ENCODE data around the gene PRR19. TPM values are rescaled to one million over a fixed set of nuclear protein-coding genes. Genes with fewer than 3 reads are reported as not detected.

Gene PRR19
- total RNA-seq, 1 experiment from 2014 or later = not detected

DNA sequence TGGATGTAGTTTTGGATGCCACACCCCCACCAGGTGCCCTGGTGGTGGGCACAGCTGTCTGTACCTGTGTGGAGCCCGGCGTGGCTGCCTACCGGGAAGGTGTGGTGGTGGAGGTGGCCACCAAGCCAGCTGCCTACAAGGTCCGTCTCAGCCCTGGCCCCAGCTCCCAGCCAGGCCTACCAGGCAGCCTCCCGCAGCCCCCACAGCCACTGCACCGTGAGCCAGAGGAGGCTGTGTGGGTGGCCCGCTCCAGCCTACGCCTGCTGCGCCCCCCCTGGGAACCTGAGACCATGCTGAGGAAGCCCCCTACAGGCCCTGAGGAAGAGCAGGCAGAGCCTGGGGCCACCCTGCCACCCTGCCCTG is 29.4 kb upstream of the PRR19 start:
- no peaks in the 10 kb centered on the region for H3K36me3 ChIP-seq (ENCODE audit: low read depth, low read length)
- ChIA-PET POLR2A (ENCODE audit: unreplicated experiment) (no interaction called here), CTCF (no interaction called here)
- no peaks in the 10 kb centered on the region for H3K9me2 ChIP-seq (replicated peaks; ENCODE audit: low read length)
- ATAC-seq = no peak
- TF ChIP-seq, protein P1, sequence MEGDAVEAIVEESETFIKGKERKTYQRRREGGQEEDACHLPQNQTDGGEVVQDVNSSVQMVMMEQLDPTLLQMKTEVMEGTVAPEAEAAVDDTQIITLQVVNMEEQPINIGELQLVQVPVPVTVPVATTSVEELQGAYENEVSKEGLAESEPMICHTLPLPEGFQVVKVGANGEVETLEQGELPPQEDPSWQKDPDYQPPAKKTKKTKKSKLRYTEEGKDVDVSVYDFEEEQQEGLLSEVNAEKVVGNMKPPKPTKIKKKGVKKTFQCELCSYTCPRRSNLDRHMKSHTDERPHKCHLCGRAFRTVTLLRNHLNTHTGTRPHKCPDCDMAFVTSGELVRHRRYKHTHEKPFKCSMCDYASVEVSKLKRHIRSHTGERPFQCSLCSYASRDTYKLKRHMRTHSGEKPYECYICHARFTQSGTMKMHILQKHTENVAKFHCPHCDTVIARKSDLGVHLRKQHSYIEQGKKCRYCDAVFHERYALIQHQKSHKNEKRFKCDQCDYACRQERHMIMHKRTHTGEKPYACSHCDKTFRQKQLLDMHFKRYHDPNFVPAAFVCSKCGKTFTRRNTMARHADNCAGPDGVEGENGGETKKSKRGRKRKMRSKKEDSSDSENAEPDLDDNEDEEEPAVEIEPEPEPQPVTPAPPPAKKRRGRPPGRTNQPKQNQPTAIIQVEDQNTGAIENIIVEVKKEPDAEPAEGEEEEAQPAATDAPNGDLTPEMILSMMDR (conservative IDR thresholded peaks at IDR 0.05; ENCODE audit: low read depth, low read length) = no peak
- TF ChIP-seq EZH2phosphoT487 (IDR thresholded peaks at IDR 0.05; ENCODE audit: borderline replicate concordance, low read length) (no peak), EZH2 (IDR thresholded peaks at IDR 0.05; ENCODE audit: low read length, unreplicated experiment) (no peak)
- intact Hi-C loops (cut with micrococcal nuclease) = no loop called here
- BruUV-seq (replicated peaks) = no TSS peak
- H3K9me3 ChIP-seq (ENCODE audit: low read length) = no peaks in the 10 kb centered on the region
- H3K27ac ChIP-seq (ENCODE audit: low read length) = no peak overlapping the region
- no peaks in the 10 kb centered on the region for H3F3A ChIP-seq (ENCODE audit: low read length, unreplicated experiment)
- H3K4me2 ChIP-seq (ENCODE audit: low read length) = no peak overlapping the region
- no peak overlapping the region for H2AFZ ChIP-seq (ENCODE audit: low read length)
- H3K79me2 ChIP-seq (ENCODE audit: low read length) = peaks cover 26% of the 10 kb centered on the region
- H4K20me1 ChIP-seq (ENCODE audit: low read length) = no peaks in the 10 kb centered on the region
- no peaks in the 10 kb centered on the region for H3K27me3 ChIP-seq (ENCODE audit: low read length)
- H3K9ac ChIP-seq (ENCODE audit: low read length) = no peak overlapping the region
- H3K4me3 ChIP-seq (ENCODE audit: low read length) = no peak overlapping the region
- DNase-seq = no peak
- peaks cover 20% of the 10 kb centered on the region for H3K4me1 ChIP-seq (ENCODE audit: insufficient read depth, low read length)

DNA sequence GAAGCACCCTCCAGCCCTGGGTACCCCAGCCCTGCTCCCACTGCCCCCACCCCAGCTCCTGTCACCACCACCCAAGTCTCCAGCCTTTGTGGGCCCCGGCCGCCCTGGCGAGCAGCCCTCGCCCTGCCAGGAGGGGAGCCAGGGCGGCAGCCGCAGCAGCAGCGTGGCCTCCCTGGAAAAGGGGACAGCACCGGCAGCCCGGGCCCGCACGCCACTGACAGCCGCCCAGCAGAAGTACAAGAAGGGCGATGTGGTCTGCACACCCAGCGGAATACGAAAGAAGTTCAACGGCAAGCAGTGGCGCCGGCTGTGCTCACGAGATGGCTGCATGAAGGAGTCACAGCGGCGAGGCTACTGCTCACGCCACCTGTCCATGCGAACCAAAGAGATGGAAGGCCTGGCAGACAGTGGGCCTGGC is 28.9 kb upstream of the PRR19 start:
- BruUV-seq (replicated peaks) = no TSS peak
- Histone ChIP-seq H3K9me3 (ENCODE audit: low read length) (no peaks in the 10 kb centered on the region), H3K36me3 (ENCODE audit: low read depth, low read length) (no peaks in the 10 kb centered on the region), H3F3A (ENCODE audit: low read length, unreplicated experiment) (no peaks in the 10 kb centered on the region), H3K9me2 (replicated peaks; ENCODE audit: low read length) (no peaks in the 10 kb centered on the region), H3K27ac (ENCODE audit: low read length) (no peak overlapping the region), H3K4me2 (ENCODE audit: low read length) (no peak overlapping the region), H3K4me3 (ENCODE audit: low read length) (no peak overlapping the region), H3K79me2 (ENCODE audit: low read length) (peaks cover 26% of the 10 kb centered on the region), H3K27me3 (ENCODE audit: low read length) (no peaks in the 10 kb centered on the region), H2AFZ (ENCODE audit: low read length) (no peak overlapping the region), H3K9ac (ENCODE audit: low read length) (no peak overlapping the region), H4K20me1 (ENCODE audit: low read length) (no peaks in the 10 kb centered on the region), H3K4me1 (ENCODE audit: insufficient read depth, low read length) (peaks cover 17% of the 10 kb centered on the region)
- CTCF ChIA-PET = no interaction called here
- TF ChIP-seq EZH2phosphoT487 (IDR thresholded peaks at IDR 0.05; ENCODE audit: borderline replicate concordance, low read length) (no peak), EZH2 (IDR thresholded peaks at IDR 0.05; ENCODE audit: low read length, unreplicated experiment) (no peak)
- TF ChIP-seq, protein P1 (conservative IDR thresholded peaks at IDR 0.05; ENCODE audit: low read depth, low read length) = no peak
- DNase-seq = no peak
- intact Hi-C loops (cut with micrococcal nuclease) = no loop called here
- POLR2A ChIA-PET (ENCODE audit: unreplicated experiment) = no interaction called here
- ATAC-seq = no peak

DNA sequence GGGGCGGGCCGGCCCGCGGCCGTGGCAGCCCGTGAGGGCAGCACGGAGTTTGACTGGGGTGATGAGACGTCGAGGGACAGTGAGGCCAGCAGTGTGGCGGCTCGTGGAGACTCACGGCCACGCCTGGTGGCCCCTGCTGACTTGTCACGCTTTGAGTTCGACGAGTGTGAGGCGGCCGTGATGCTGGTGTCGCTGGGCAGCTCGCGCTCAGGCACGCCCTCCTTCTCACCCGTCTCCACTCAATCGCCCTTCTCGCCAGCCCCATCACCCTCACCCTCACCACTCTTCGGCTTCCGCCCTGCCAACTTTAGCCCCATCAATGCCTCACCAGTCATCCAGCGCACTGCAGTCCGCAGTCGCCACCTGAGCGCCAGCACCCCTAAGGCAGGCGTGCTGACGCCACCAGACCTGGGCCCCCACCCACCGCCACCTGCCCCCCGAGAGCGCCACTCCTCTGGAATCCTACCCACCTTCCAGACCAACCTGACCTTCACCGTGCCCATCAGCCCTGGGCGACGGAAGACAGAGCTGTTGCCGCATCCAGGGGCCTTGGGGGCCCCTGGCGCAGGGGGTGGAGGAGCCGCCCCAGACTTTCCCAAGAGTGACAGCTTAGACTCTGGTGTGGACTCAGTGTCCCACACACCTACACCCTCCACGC is 28.4 kb upstream of the PRR19 start:
- ChIA-PET POLR2A (ENCODE audit: unreplicated experiment) (no interaction called here), CTCF (no interaction called here)
- Histone ChIP-seq H3K27ac (ENCODE audit: low read length) (no peak overlapping the region), H3K9ac (ENCODE audit: low read length) (no peak overlapping the region), H3K27me3 (ENCODE audit: low read length) (no peaks in the 10 kb centered on the region), H4K20me1 (ENCODE audit: low read length) (no peaks in the 10 kb centered on the region), H3K79me2 (ENCODE audit: low read length) (peaks cover 26% of the 10 kb centered on the region), H3K9me3 (ENCODE audit: low read length) (no peaks in the 10 kb centered on the region), H3K4me3 (ENCODE audit: low read length) (no peak overlapping the region), H3F3A (ENCODE audit: low read length, unreplicated experiment) (no peaks in the 10 kb centered on the region), H3K4me1 (ENCODE audit: insufficient read depth, low read length) (peaks cover 17% of the 10 kb centered on the region), H3K36me3 (ENCODE audit: low read depth, low read length) (no peaks in the 10 kb centered on the region), H3K9me2 (replicated peaks; ENCODE audit: low read length) (no peaks in the 10 kb centered on the region), H2AFZ (ENCODE audit: low read length) (no peak overlapping the region), H3K4me2 (ENCODE audit: low read length) (no peak overlapping the region)
- intact Hi-C loops (cut with micrococcal nuclease) = no loop called here
- no TSS peak for BruUV-seq (replicated peaks)
- DNase-seq (no peak), ATAC-seq (no peak)
- TF ChIP-seq EZH2 (IDR thresholded peaks at IDR 0.05; ENCODE audit: low read length, unreplicated experiment) (no peak), EZH2phosphoT487 (IDR thresholded peaks at IDR 0.05; ENCODE audit: borderline replicate concordance, low read length) (no peak)
- TF ChIP-seq, protein P1 (conservative IDR thresholded peaks at IDR 0.05; ENCODE audit: low read depth, low read length) = no peak

Data from PC-3 (cell line).